ENCODE results near the gene LRGUK.

LRGUK gene

GRCh38 chr7:134196439-134196838 is 69.3 kb downstream of the LRGUK start:
- Histone ChIP-seq H3K27ac (ENCODE audit: low read length) (no peak overlapping the region), H3K36me3 (replicated peaks; ENCODE audit: insufficient read depth, low read length) (no peaks in the 10 kb centered on the region), H3K9me3 (replicated peaks; ENCODE audit: insufficient read depth, low read length) (no peaks in the 10 kb centered on the region), H3K27me3 (replicated peaks; ENCODE audit: insufficient read depth, low read length) (no peaks in the 10 kb centered on the region), H3K4me3 (ENCODE audit: low read length) (no peak overlapping the region), H3K9me2 (replicated peaks; ENCODE audit: insufficient read depth, low read length) (no peaks in the 10 kb centered on the region), H3F3A (ENCODE audit: insufficient read depth, low read length) (no peaks in the 10 kb centered on the region), H3K9ac (ENCODE audit: low read length) (no peak overlapping the region), H3K4me1 (ENCODE audit: low read length) (no peaks in the 10 kb centered on the region), H3K4me2 (ENCODE audit: low read depth, low read length) (no peak overlapping the region), H2AFZ (ENCODE audit: low read length) (no peak overlapping the region), H4K20me1 (ENCODE audit: insufficient read depth, low read length) (no peaks in the 10 kb centered on the region), H3K79me2 (ENCODE audit: low read length) (no peaks in the 10 kb centered on the region)
- no peak for TF ChIP-seq CTCF (IDR thresholded peaks at IDR 0.05; ENCODE audit: low read length)
- no peak for TF ChIP-seq EZH2phosphoT487 (IDR thresholded peaks at IDR 0.05; ENCODE audit: low read length)
- TF ChIP-seq EZH2 (optimal IDR thresholded peaks at IDR 0.05; ENCODE audit: low read depth, low read length): no peak
- DNase-seq: no peak

GRCh38 chr7:134197345-134197744 is 70.2 kb downstream of the LRGUK start:
- H2AFZ ChIP-seq (ENCODE audit: low read length): no peak overlapping the region

GRCh38 chr7:134200970-134201369 is 73.8 kb downstream of the LRGUK start:
- no peak overlapping the region for H3K9ac ChIP-seq (ENCODE audit: low read length)
- H3K27ac ChIP-seq (ENCODE audit: low read length): no peak overlapping the region
- no peak for DNase-seq
- H3K79me2 ChIP-seq (ENCODE audit: low read length): no peaks in the 10 kb centered on the region
- no peaks in the 10 kb centered on the region for H3K4me1 ChIP-seq (ENCODE audit: low read length)
- no peak overlapping the region for H3K4me2 ChIP-seq (ENCODE audit: low read depth, low read length)
- H3K27me3 ChIP-seq (replicated peaks; ENCODE audit: insufficient read depth, low read length): no peaks in the 10 kb centered on the region
- no peak overlapping the region for H2AFZ ChIP-seq (ENCODE audit: low read length)
- no peaks in the 10 kb centered on the region for H4K20me1 ChIP-seq (ENCODE audit: insufficient read depth, low read length)
- H3F3A ChIP-seq (ENCODE audit: insufficient read depth, low read length): no peaks in the 10 kb centered on the region
- H3K9me3 ChIP-seq (replicated peaks; ENCODE audit: insufficient read depth, low read length): no peaks in the 10 kb centered on the region
- H3K4me3 ChIP-seq (ENCODE audit: low read length): no peak overlapping the region
- no peaks in the 10 kb centered on the region for H3K36me3 ChIP-seq (replicated peaks; ENCODE audit: insufficient read depth, low read length)
- H3K9me2 ChIP-seq (replicated peaks; ENCODE audit: insufficient read depth, low read length): no peaks in the 10 kb centered on the region
- TF ChIP-seq EZH2 (optimal IDR thresholded peaks at IDR 0.05; ENCODE audit: low read depth, low read length) (no peak), EZH2phosphoT487 (IDR thresholded peaks at IDR 0.05; ENCODE audit: low read length) (no peak), CTCF (IDR thresholded peaks at IDR 0.05; ENCODE audit: low read length) (no peak)

More at GRCh38 chr7:134197345-134197744, 70.2 kb downstream of the LRGUK start:
- Histone ChIP-seq H3K4me1 (ENCODE audit: low read length) (no peaks in the 10 kb centered on the region), H3F3A (ENCODE audit: insufficient read depth, low read length) (no peaks in the 10 kb centered on the region), H3K36me3 (replicated peaks; ENCODE audit: insufficient read depth, low read length) (no peaks in the 10 kb centered on the region), H3K9me3 (replicated peaks; ENCODE audit: insufficient read depth, low read length) (no peaks in the 10 kb centered on the region), H3K27me3 (replicated peaks; ENCODE audit: insufficient read depth, low read length) (no peaks in the 10 kb centered on the region), H3K9ac (ENCODE audit: low read length) (no peak overlapping the region), H3K79me2 (ENCODE audit: low read length) (no peaks in the 10 kb centered on the region), H3K9me2 (replicated peaks; ENCODE audit: insufficient read depth, low read length) (no peaks in the 10 kb centered on the region), H3K4me3 (ENCODE audit: low read length) (no peak overlapping the region), H3K4me2 (ENCODE audit: low read depth, low read length) (no peak overlapping the region), H3K27ac (ENCODE audit: low read length) (no peak overlapping the region), H4K20me1 (ENCODE audit: insufficient read depth, low read length) (no peaks in the 10 kb centered on the region)
- DNase-seq: no peak
- TF ChIP-seq CTCF (IDR thresholded peaks at IDR 0.05; ENCODE audit: low read length) (no peak), EZH2 (optimal IDR thresholded peaks at IDR 0.05; ENCODE audit: low read depth, low read length) (no peak), EZH2phosphoT487 (IDR thresholded peaks at IDR 0.05; ENCODE audit: low read length) (no peak)
